Neuron (in vitro differentiated cells): ENCODE results near the gene LSR.

Experiments
- H2AFZ ChIP-seq: one replicate; pipeline ENCODE4 v1.6.1; 2013; ENCODE audit warnings: low read depth, mild to moderate bottlenecking, inconsistent platforms, low read length, moderate library complexity
- H3K27me3 ChIP-seq: one replicate; pipeline ENCODE4 v1.6.1; 2013; ENCODE audit warnings: low read length; ENCODE audit not compliant: insufficient read depth
- H3K36me3 ChIP-seq: one replicate; pipeline ENCODE4 v1.6.1; 2013; ENCODE audit warnings: low read length; ENCODE audit not compliant: insufficient read depth
- H3K4me1 ChIP-seq: one replicate; pipeline ENCODE4 v1.6.1; 2013; ENCODE audit warnings: low read length; ENCODE audit not compliant: insufficient read depth
- H3K4me3 ChIP-seq: 2 replicates; pipeline ENCODE4 v1.5.1; 2013; ENCODE audit warnings: mild to moderate bottlenecking, low read length, moderate library complexity
- H3K9me3 ChIP-seq: one replicate; pipeline ENCODE4 v1.6.1; 2013; ENCODE audit warnings: low read length

LSR gene

GRCh38 chr19:35270381-35270811 is 21.6 kb downstream of the LSR start:
- Histone ChIP-seq H2AFZ (no peak overlapping the region), H3K36me3 (peaks cover 51% of the 10 kb centered on the region), H3K4me1 (peaks cover 15% of the 10 kb centered on the region), H3K27me3 (no peaks in the 10 kb centered on the region), H3K4me3 (peak overlapping the region; percentile 73), H3K9me3 (no peaks in the 10 kb centered on the region)

DNA sequence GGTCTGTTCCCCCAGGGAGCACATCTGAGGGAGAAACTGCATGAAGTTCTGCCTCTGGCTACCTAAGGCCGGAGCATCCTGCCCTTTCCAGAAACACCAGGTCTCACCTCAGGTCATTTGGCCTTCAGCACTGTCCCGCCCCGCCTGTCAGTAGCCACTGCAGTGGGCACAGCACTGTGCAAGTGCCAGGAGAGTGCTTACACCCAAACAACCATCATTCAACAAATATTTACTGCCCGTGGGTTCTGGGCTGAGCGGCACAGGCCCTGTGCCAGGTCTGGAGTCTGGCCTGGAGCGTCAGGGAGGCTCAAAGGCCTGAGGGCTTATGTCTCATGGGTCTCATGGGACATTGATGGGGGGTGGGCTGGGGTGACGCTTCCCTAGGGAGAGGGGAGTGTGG is 22.7 kb downstream of the LSR start:
- H3K4me1 ChIP-seq: peaks cover 12% of the 10 kb centered on the region
- peaks cover 51% of the 10 kb centered on the region for H3K36me3 ChIP-seq
- H3K27me3 ChIP-seq: no peaks in the 10 kb centered on the region
- H2AFZ ChIP-seq: no peak overlapping the region
- no peaks in the 10 kb centered on the region for H3K9me3 ChIP-seq
- no peak overlapping the region for H3K4me3 ChIP-seq

- Histone ChIP-seq H3K27me3 (no peaks in the 10 kb centered on the region), H2AFZ (no peak overlapping the region), H3K4me1 (peaks cover 7% of the 10 kb centered on the region), H3K4me3 (no peak overlapping the region), H3K36me3 (peaks cover 55% of the 10 kb centered on the region), H3K9me3 (no peaks in the 10 kb centered on the region)
Measured at GRCh38 chr19:35272122-35272719, 23.4 kb downstream of the LSR start.

DNA sequence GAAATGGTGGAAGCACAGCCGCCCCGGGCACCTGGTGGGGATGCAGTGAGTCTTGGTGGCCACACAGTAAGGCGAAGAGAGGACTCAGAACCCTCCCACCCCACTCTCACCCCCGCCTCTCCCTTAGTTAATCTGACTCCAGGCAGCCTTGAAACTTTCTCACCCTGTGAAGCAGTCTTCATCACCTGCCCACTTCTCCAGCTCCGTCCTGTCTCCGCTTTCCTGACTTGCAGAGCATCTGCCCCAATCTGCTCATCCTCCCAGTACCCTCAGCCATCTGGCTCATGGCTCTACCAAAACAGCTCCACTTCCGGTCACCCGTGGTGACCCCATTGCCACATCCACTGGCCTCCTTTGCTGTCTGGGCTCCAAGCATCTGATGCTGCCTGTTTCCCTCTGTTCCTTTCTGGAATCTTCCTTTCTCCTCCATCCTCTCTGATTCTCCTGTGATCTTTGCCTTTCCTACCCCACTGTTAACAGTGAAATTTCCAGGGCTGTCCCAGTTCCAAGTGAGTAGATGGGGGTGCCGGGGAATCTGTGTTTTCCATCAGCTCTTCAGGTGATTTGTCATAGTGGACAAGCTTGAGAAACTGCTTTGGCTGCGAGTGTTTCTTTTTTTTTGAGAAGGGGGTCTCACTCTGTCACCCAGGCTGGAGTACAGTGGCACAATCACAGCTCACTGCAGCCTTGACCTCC is 24.3 kb downstream of the LSR start:
- H3K27me3 ChIP-seq: no peaks in the 10 kb centered on the region
- no peak overlapping the region for H2AFZ ChIP-seq
- peaks cover 7% of the 10 kb centered on the region for H3K4me1 ChIP-seq
- peaks cover 56% of the 10 kb centered on the region for H3K36me3 ChIP-seq
- H3K4me3 ChIP-seq: no peak overlapping the region
- no peaks in the 10 kb centered on the region for H3K9me3 ChIP-seq

GRCh38 chr19:35273686-35274259 is 25.0 kb downstream of the LSR start:
- Histone ChIP-seq H3K27me3 (no peaks in the 10 kb centered on the region), H3K9me3 (no peaks in the 10 kb centered on the region), H3K36me3 (peaks cover 61% of the 10 kb centered on the region), H3K4me3 (no peak overlapping the region), H2AFZ (no peak overlapping the region), H3K4me1 (peaks cover 7% of the 10 kb centered on the region)

DNA sequence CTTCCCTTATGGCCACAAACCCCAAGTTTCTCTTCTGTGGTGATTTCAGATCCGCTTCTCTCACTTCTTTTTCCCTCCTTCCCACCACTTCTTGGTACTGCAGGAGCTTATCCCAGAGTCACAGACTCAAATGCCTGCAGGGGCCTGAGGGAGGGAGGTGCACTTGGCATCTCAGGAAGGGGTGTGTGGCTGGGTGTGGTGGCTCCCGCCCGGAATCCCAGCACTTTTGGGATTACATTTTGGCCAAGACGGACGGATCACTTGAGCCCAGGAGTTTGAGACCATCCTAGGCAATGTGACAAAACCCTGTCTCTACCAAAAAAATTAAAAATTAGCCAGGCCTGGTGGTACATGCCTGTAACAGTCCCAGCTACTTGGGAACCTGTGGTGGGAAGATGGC is 25.5 kb downstream of the LSR start:
- Histone ChIP-seq H2AFZ (no peak overlapping the region), H3K36me3 (peaks cover 64% of the 10 kb centered on the region), H3K9me3 (no peaks in the 10 kb centered on the region), H3K4me3 (no peak overlapping the region), H3K4me1 (peaks cover 7% of the 10 kb centered on the region), H3K27me3 (no peaks in the 10 kb centered on the region)

- no peaks in the 10 kb centered on the region for H3K9me3 ChIP-seq
- no peaks in the 10 kb centered on the region for H3K4me1 ChIP-seq
- H3K27me3 ChIP-seq: no peaks in the 10 kb centered on the region
- H2AFZ ChIP-seq: no peak overlapping the region
- no peak overlapping the region for H3K4me3 ChIP-seq
- H3K36me3 ChIP-seq: peaks cover 46% of the 10 kb centered on the region
Measured at GRCh38 chr19:35276706-35277281, 28.0 kb downstream of the LSR start.

DNA sequence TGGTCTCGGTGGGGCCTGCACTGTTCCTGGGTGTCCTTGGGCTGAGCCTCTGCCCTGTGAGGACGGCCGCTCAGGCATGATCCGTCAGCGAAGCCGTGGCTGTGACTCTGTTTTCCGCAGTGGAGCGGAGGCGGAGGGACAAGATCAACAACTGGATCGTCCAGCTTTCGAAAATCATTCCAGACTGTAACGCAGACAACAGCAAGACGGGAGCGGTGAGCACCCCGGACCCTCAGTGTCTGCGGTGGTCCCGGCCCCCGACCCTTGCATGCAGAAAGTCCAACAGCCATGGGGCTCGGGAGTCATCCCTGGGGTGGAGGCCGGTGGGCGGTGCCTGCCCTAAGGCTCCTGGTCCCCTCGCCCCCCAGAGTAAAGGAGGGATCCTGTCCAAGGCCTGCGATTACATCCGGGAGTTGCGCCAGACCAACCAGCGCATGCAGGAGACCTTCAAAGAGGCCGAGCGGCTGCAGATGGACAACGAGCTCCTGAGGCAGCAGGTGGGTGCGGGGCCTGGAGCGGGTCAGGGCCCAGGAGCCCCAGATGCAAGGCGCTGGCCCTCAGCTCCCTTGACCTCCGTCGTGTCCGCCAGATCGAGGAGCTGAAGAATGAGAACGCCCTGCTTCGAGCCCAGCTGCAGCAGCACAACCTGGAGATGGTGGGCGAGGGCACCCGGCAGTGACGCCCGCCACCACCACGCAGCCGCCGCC is 29.9 kb downstream of the LSR start:
- Histone ChIP-seq H2AFZ (no peak overlapping the region), H3K27me3 (no peaks in the 10 kb centered on the region), H3K36me3 (peaks cover 27% of the 10 kb centered on the region), H3K4me1 (no peaks in the 10 kb centered on the region), H3K9me3 (no peaks in the 10 kb centered on the region), H3K4me3 (no peak overlapping the region)

GRCh38 chr19:35279374-35279773 is 30.6 kb downstream of the LSR start:
- no peaks in the 10 kb centered on the region for H3K4me1 ChIP-seq
- no peak overlapping the region for H3K4me3 ChIP-seq
- peaks cover 21% of the 10 kb centered on the region for H3K36me3 ChIP-seq
- H2AFZ ChIP-seq: no peak overlapping the region
- no peaks in the 10 kb centered on the region for H3K27me3 ChIP-seq
- no peaks in the 10 kb centered on the region for H3K9me3 ChIP-seq

GRCh38 chr19:35279985-35280821 is 31.4 kb downstream of the LSR start:
- peaks cover 21% of the 10 kb centered on the region for H3K36me3 ChIP-seq

GRCh38 chr19:35281303-35281702 is 32.5 kb downstream of the LSR start:
- peaks cover 5% of the 10 kb centered on the region for H3K27me3 ChIP-seq
- H2AFZ ChIP-seq: no peak overlapping the region
- H3K4me1 ChIP-seq: peaks cover 3% of the 10 kb centered on the region
- H3K4me3 ChIP-seq: no peak overlapping the region
- H3K36me3 ChIP-seq: peaks cover 17% of the 10 kb centered on the region
- H3K9me3 ChIP-seq: no peaks in the 10 kb centered on the region

More at GRCh38 chr19:35279985-35280821, 31.4 kb downstream of the LSR start:
- H2AFZ ChIP-seq: no peak overlapping the region
- H3K4me3 ChIP-seq: no peak overlapping the region
- H3K27me3 ChIP-seq: peaks cover 5% of the 10 kb centered on the region
- H3K4me1 ChIP-seq: peaks cover 3% of the 10 kb centered on the region
- H3K9me3 ChIP-seq: no peaks in the 10 kb centered on the region
